Measurements from ENCODE around the gene GMCL2. TPM values are rescaled to one million over a fixed set of nuclear protein-coding genes. Genes with fewer than 3 reads are reported as not detected.

GMCL2 gene
- total and polyA plus RNA-seq, 9 donors: not detected

DNA sequence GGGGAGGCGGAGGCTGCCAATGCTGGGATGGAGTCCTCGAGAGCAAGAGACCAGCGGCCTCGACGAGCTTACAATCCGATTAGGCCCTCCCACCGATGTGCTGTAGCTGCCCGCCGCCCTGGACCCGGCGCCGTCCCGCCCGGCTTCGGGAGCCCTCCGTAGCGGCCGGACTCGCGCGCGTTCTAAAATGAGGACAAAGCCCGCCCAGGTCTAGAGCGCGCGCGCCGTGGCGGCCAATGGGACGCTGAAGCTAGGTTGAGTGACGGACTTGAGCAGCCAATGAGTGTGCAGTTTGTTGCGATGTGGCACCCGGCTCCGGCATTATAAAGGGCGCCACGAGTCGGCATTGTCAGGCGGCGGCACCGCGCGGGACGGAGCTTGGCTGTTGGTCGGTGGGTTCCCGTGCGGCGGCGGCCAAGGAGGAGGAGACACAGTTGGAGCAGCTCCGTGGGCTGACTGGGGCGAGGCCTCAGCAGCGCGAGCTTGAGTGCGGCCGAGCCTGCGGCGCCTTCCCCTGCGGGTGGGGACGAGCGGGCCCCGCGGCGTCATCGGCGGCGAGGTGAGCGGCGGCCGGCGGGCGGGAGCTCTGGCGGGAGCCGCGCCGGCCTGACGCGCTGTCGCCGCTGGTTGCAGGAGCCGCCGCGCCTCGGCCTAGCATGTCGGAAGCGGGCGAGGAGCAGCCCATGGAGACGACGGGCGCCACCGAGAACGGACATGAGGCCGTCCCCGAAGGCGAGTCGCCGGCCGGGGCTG is 17.2 kb upstream of the GMCL2 start, which contains the start of gene HNRNPAB:
TSS of gene HNRNPAB (plus strand) at position 352 of the 753 bp plus-strand sequence. CDS start at position 657, 305 bp downstream.
- no peaks in the 10 kb centered on the region for H3K36me3 ChIP-seq
- WGBS, 3 donors: 0% methylated on average over 60 to 96 of the region's 96 CpGs
- DNase-seq: peak; percentile 93 to 98 (median 96)
- TF ChIP-seq POLR2A (IDR thresholded peaks at IDR 0.05): peak; percentile 98
- TF ChIP-seq EP300 (IDR thresholded peaks at IDR 0.05): no peak
- no peaks in the 10 kb centered on the region for H3K9me3 ChIP-seq
- H3K4me3 ChIP-seq: peak within 1 kb of the TSS; percentile 61
- H3K27ac ChIP-seq: peak within 1 kb of the TSS; percentile 85 to 92
- H3K27me3 ChIP-seq: no peaks in the 10 kb centered on the region
- H3K4me1 ChIP-seq (ENCODE audit: insufficient read depth): peaks cover 10% of the 10 kb centered on the region
- intact Hi-C loops (cut with DNase I): no loop called here

- peak overlapping the region; percentile 61 for H3K4me3 ChIP-seq
- H3K36me3 ChIP-seq: no peaks in the 10 kb centered on the region
- no peak overlapping the region for H3K27ac ChIP-seq
- no peaks in the 10 kb centered on the region for H3K9me3 ChIP-seq
- DNase-seq: no peak
- H3K4me1 ChIP-seq (ENCODE audit: insufficient read depth): peaks cover 10% of the 10 kb centered on the region
- intact Hi-C loops (cut with DNase I): no loop called here
- H3K27me3 ChIP-seq: no peaks in the 10 kb centered on the region
- 16 to 32% (median 23%) methylated on average over 30 of the region's 30 CpGs for WGBS, 3 donors
- TF ChIP-seq POLR2A (IDR thresholded peaks at IDR 0.05): no peak
- no peak for TF ChIP-seq CTCF (IDR thresholded peaks at IDR 0.05)
- TF ChIP-seq EP300 (IDR thresholded peaks at IDR 0.05): no peak
These were observed 16.6 kb upstream of the GMCL2 start for GRCh38 chr5:178203670-178204181.

GRCh38 chr5:178202541-178202940 is 15.4 kb upstream of the GMCL2 start:
- no peaks in the 10 kb centered on the region for H3K9me3 ChIP-seq
- WGBS, 3 donors: 92 to 95% (median 94%) methylated on average over 10 of the region's 10 CpGs
- H3K27me3 ChIP-seq: no peaks in the 10 kb centered on the region
- no peaks in the 10 kb centered on the region for H3K36me3 ChIP-seq
- no peak overlapping the region for H3K27ac ChIP-seq
- H3K4me1 ChIP-seq (ENCODE audit: insufficient read depth): peaks cover 8% of the 10 kb centered on the region
- TF ChIP-seq EP300 (IDR thresholded peaks at IDR 0.05) (no peak), CTCF (IDR thresholded peaks at IDR 0.05) (no peak), POLR2A (IDR thresholded peaks at IDR 0.05) (no peak)
- no peak for DNase-seq
- intact Hi-C loops (cut with DNase I): no loop called here
- H3K4me3 ChIP-seq: no peak overlapping the region

- 48 to 58% (median 48%) methylated on average over 2 of the region's 2 CpGs for WGBS, 3 donors
- Histone ChIP-seq H3K27ac (no peak overlapping the region), H3K9me3 (no peaks in the 10 kb centered on the region), H3K36me3 (no peaks in the 10 kb centered on the region), H3K27me3 (no peaks in the 10 kb centered on the region), H3K4me3 (no peak overlapping the region), H3K4me1 (ENCODE audit: insufficient read depth) (peaks cover 8% of the 10 kb centered on the region)
- intact Hi-C loops (cut with DNase I): no loop called here
- no peak for DNase-seq
- TF ChIP-seq EP300 (IDR thresholded peaks at IDR 0.05) (no peak), POLR2A (IDR thresholded peaks at IDR 0.05) (no peak), CTCF (IDR thresholded peaks at IDR 0.05) (no peak)
These were observed 14.7 kb upstream of the GMCL2 start for GRCh38 chr5:178201927-178202235.

Measured in ovary (tissue), 9 donors.